ENCODE results near the gene BEND6.
A peak's percentile ranks its signal among the peaks of the same experiment; 100 is the strongest.

Gene BEND6

DNA sequence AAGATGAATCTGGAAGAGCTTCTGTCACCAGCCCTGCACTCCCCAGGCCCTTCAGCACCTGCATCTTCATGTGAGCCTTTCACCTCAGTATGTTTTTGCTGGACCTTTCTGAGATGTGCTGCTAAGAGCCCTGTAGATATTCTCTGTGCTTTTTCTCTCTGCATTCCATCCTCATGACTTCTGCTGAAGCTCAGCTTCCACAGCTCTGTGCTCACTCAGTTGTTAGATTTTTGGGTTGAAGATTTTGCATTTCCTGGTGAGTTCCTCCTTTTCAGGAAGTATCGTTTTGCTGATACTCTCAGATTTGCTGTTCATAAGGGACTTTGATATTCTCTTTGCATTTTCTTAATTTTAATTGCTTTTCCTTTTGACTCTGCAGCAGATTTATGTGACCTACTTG lies 109.9 kb downstream of the BEND6 start:
- peaks cover 22% of the 10 kb centered on the region for H3K36me3 Mint-ChIP-seq (ENCODE audit: insufficient read depth)
- no peaks in the 10 kb centered on the region for H3K9me3 Mint-ChIP-seq

GRCh38 chr6:57068061-57068460 lies 113.2 kb downstream of the BEND6 start:
- H3K4me3 Mint-ChIP-seq = no peak overlapping the region

More for the DNA sequence above, 109.9 kb downstream of the BEND6 start:
- H3K4me3 Mint-ChIP-seq = no peak overlapping the region
- no peaks in the 10 kb centered on the region for H3K27me3 Mint-ChIP-seq
- H3K4me1 Mint-ChIP-seq = no peaks in the 10 kb centered on the region
- DNase-seq (ENCODE audit: low spot score in 2 of 2) (no peak), ATAC-seq (replicated peaks; ENCODE audit: extremely low read depth, poor library complexity, severe bottlenecking) (no peak)
- no peak overlapping the region for H3K27ac Mint-ChIP-seq (ENCODE audit: low read depth)

DNA sequence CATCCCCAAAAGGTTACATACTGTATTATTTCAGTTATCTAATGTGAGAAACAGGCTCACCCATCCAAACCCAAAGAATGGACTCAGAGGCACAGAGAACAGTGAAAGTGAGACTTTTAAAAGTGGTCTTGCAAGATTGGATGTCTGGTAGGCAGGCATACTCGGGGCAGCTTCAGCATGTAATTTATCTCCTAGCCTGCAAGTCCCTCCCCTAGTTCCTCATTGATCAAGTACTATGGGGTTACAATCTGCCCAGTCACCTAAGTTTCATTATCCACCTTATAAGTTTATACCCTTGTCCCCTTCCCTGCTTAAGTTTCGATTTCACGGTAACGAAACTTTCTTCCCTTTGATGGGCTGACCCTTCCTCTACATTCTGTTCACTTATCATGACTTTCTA lies 114.3 kb downstream of the BEND6 start:
- ATAC-seq (replicated peaks; ENCODE audit: extremely low read depth, poor library complexity, severe bottlenecking) (no peak), DNase-seq (ENCODE audit: low spot score in 2 of 2) (no peak)
- Mint-ChIP-seq H3K27me3 (no peaks in the 10 kb centered on the region), H3K4me3 (no peak overlapping the region), H3K4me1 (no peaks in the 10 kb centered on the region), H3K9me3 (no peaks in the 10 kb centered on the region), H3K36me3 (ENCODE audit: insufficient read depth) (peaks cover 9% of the 10 kb centered on the region), H3K27ac (ENCODE audit: low read depth) (no peak overlapping the region)

More at GRCh38 chr6:57068061-57068460, 113.2 kb downstream of the BEND6 start:
- no peak for ATAC-seq (replicated peaks; ENCODE audit: extremely low read depth, poor library complexity, severe bottlenecking)
- Mint-ChIP-seq H3K9me3 (no peaks in the 10 kb centered on the region), H3K27ac (ENCODE audit: low read depth) (no peak overlapping the region), H3K27me3 (no peaks in the 10 kb centered on the region), H3K36me3 (ENCODE audit: insufficient read depth) (peaks cover 12% of the 10 kb centered on the region), H3K4me1 (no peaks in the 10 kb centered on the region)
- no peak for DNase-seq (ENCODE audit: low spot score in 2 of 2)

GRCh38 chr6:57069920-57070331 lies 115.0 kb downstream of the BEND6 start:
- Mint-ChIP-seq H3K9me3 (no peaks in the 10 kb centered on the region), H3K4me3 (no peak overlapping the region), H3K27me3 (no peaks in the 10 kb centered on the region), H3K27ac (ENCODE audit: low read depth) (no peak overlapping the region), H3K36me3 (ENCODE audit: insufficient read depth) (peaks cover 7% of the 10 kb centered on the region), H3K4me1 (no peaks in the 10 kb centered on the region)
- DNase-seq (ENCODE audit: low spot score in 2 of 2) = no peak
- no peak for ATAC-seq (replicated peaks; ENCODE audit: extremely low read depth, poor library complexity, severe bottlenecking)

- Mint-ChIP-seq H3K4me1 (no peaks in the 10 kb centered on the region), H3K4me3 (no peak overlapping the region), H3K9me3 (no peaks in the 10 kb centered on the region), H3K27ac (ENCODE audit: low read depth) (no peak overlapping the region), H3K27me3 (no peaks in the 10 kb centered on the region), H3K36me3 (ENCODE audit: insufficient read depth) (peaks cover 7% of the 10 kb centered on the region)
- ATAC-seq (replicated peaks; ENCODE audit: extremely low read depth, poor library complexity, severe bottlenecking) = no peak
- DNase-seq (ENCODE audit: low spot score in 2 of 2) = no peak
Observed at GRCh38 chr6:57072108-57072507, 117.2 kb downstream of the BEND6 start.

DNA sequence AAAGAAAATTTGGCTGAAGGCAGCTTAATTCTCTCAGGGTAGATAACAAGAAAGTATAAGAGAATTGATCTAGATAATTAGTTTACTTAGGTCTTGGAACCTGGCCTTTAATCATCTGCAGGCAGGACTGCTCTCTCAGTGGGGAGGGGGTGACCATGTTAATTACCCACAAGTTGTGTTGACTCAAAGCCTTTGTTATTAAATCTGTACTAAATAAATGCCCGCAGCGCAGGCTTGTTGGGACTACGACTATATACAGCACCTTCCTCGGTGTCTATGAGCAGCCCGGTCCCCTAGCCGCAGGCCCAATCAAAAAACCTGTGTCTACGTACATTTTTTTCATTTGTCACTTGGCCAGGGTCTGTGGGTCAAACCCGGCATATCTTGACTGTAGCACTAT lies 119.5 kb downstream of the BEND6 start:
- Mint-ChIP-seq H3K4me1 (no peaks in the 10 kb centered on the region), H3K27ac (ENCODE audit: low read depth) (no peak overlapping the region), H3K9me3 (no peaks in the 10 kb centered on the region), H3K36me3 (ENCODE audit: insufficient read depth) (peaks cover 4% of the 10 kb centered on the region), H3K4me3 (no peak overlapping the region), H3K27me3 (no peaks in the 10 kb centered on the region)
- DNase-seq (ENCODE audit: low spot score in 2 of 2) = no peak
- no peak for ATAC-seq (replicated peaks; ENCODE audit: extremely low read depth, poor library complexity, severe bottlenecking)

- no peaks in the 10 kb centered on the region for H3K4me1 Mint-ChIP-seq
- DNase-seq (ENCODE audit: low spot score in 2 of 2) (no peak), ATAC-seq (replicated peaks; ENCODE audit: extremely low read depth, poor library complexity, severe bottlenecking) (no peak)
- H3K4me3 Mint-ChIP-seq = no peak overlapping the region
- H3K36me3 Mint-ChIP-seq (ENCODE audit: insufficient read depth) = peaks cover 2% of the 10 kb centered on the region
- H3K27me3 Mint-ChIP-seq = no peaks in the 10 kb centered on the region
- peak overlapping the region; percentile 2 for H3K27ac Mint-ChIP-seq (ENCODE audit: low read depth)
- no peaks in the 10 kb centered on the region for H3K9me3 Mint-ChIP-seq
Observed at GRCh38 chr6:57075092-57075491, 120.2 kb downstream of the BEND6 start.
